ENCODE results near the gene KRTAP10-2. TPM values are rescaled to one million over a fixed set of nuclear protein-coding genes. Genes with fewer than 3 reads are reported as not detected.

KRTAP10-2 gene
- total RNA-seq, 1 experiment from 2014 or later = not detected

GRCh38 chr21:44576025-44576420 is 24.7 kb upstream of the KRTAP10-2 start:
- H4K5ac ChIP-seq (ENCODE audit: insufficient read length, low read depth, low read length) = no peak overlapping the region
- H3T11ph ChIP-seq (ENCODE audit: low read length) = no peak overlapping the region
- Mint-ChIP-seq H3K27me3 (ENCODE audit: low read depth) (peaks cover 22% of the 10 kb centered on the region), H3K27ac (no peak overlapping the region), H3K36me3 (ENCODE audit: insufficient read depth in 1 of 3, low read depth in 3 of 3) (peaks cover 3 to 33% (median 15%) of the 10 kb centered on the region in 3 experiments; a peak in 6 of 7 replicates), H3K9me3 (peaks cover 24 to 30% of the 10 kb centered on the region in 2 experiments), H3K4me1 (peaks cover 9 to 24% of the 10 kb centered on the region in 2 experiments), H3K4me3 (no peak overlapping the region)
- no peak overlapping the region for H3K9ac ChIP-seq (ENCODE audit: extremely low read depth, insufficient read length, low read length)
- H4K91ac ChIP-seq (ENCODE audit: insufficient read length, low read depth, low read length) = no peak overlapping the region
- no peaks in the 10 kb centered on the region for H4K20me1 ChIP-seq (ENCODE audit: control insufficient read depth, insufficient read depth, insufficient read length)
- H2BK15ac ChIP-seq (ENCODE audit: low read depth, low read length) = no peak overlapping the region
- no peaks in the 10 kb centered on the region for H3K27me3 ChIP-seq (ENCODE audit: insufficient read depth, low read length)
- no CpG with 5 or more reads among the region's 10 CpGs for WGBS (ENCODE audit: extremely low coverage, insufficient read length, low lambda C conversion rate)
- no peak overlapping the region for H2BK120ac ChIP-seq (ENCODE audit: low read depth, low read length, poor library complexity, severe bottlenecking)
- no peaks in the 10 kb centered on the region for H3K4me1 ChIP-seq (ENCODE audit: insufficient read depth, low read length)
- no peak overlapping the region for H3K23ac ChIP-seq (ENCODE audit: insufficient read length, low read depth, low read length)
- no peak for DNase-seq
- H3K18ac ChIP-seq (ENCODE audit: insufficient read length, low read depth, low read length) = no peak overlapping the region
- H2BK12ac ChIP-seq (ENCODE audit: insufficient read length, low read depth, low read length) = no peak overlapping the region
- no peaks in the 10 kb centered on the region for H3K79me1 ChIP-seq (ENCODE audit: insufficient read depth, low read depth, low read length, poor library complexity, severe bottlenecking)
- H3K56ac ChIP-seq (ENCODE audit: insufficient read length, low read depth, low read length) = no peak overlapping the region
- no peak overlapping the region for H3K4me2 ChIP-seq (ENCODE audit: insufficient read depth, insufficient read length, low read length)
- no peaks in the 10 kb centered on the region for H3K79me2 ChIP-seq (ENCODE audit: insufficient read depth, low read length)
- H3K27ac ChIP-seq (ENCODE audit: insufficient read length, low read depth, low read length) = no peak overlapping the region
- TF ChIP-seq CTCF (conservative IDR thresholded peaks at IDR 0.05) = no peak
- H2BK5ac ChIP-seq (ENCODE audit: insufficient read length, low read length) = no peak overlapping the region
- H2BK20ac ChIP-seq (ENCODE audit: low read depth, low read length, poor library complexity, severe bottlenecking) = no peak overlapping the region
- H3K9me3 ChIP-seq (ENCODE audit: control insufficient read depth, low read depth, low read length) = no peaks in the 10 kb centered on the region
- no peak overlapping the region for H4K8ac ChIP-seq (replicated peaks; ENCODE audit: insufficient read length, low read depth, low read length)
- H3K23me2 ChIP-seq (ENCODE audit: insufficient read length, low read depth, low read length, poor library complexity, severe bottlenecking) = no peaks in the 10 kb centered on the region
- no peak overlapping the region for H3K4ac ChIP-seq (ENCODE audit: low read depth, low read length)
- no peak overlapping the region for H3K14ac ChIP-seq (ENCODE audit: insufficient read depth, low read length)
- H2AK5ac ChIP-seq (ENCODE audit: insufficient read length, low read length) = no peak overlapping the region
- no peak overlapping the region for H2AFZ ChIP-seq (ENCODE audit: low read length)
